OCI-LY3 (cell line): Measurements from ENCODE around the gene AP3S1.

Source experiments
- H2AFZ ChIP-seq: fragments of 200-600, 300-600 bp; shearing (Covaris generic); 2 replicates; pipeline ENCODE4 v1.6.0; 2014; ENCODE audit warnings: antibody characterized with exemption, low read depth, low read length
- H3K27ac ChIP-seq: fragments of 200-600, 300-600 bp; sonication (generic); 2 replicates; pipeline ENCODE4 v1.5.1; 2014; ENCODE audit warnings: mild to moderate bottlenecking, low read length, moderate library complexity, mixed read lengths
- H3K27me3 ChIP-seq: fragments of 200-600, 300-600 bp; sonication (generic); 2 replicates; pipeline ENCODE4 v1.6.1; 2014; ENCODE audit warnings: low read depth, low read length, mixed read lengths
- H3K36me3 ChIP-seq: fragments of 200-600, 300-600 bp; sonication (generic); replicated peaks from 2 replicates; pipeline ENCODE3; 2014; ENCODE audit warnings: low read depth, low read length, mixed read lengths
- H3K4me1 ChIP-seq: fragments of 300-600, 200-600 bp; sonication (generic); 2 replicates; pipeline ENCODE4 v1.6.1; 2014; ENCODE audit warnings: low read length, mixed read lengths
- H3K4me2 ChIP-seq: fragments of 200-600, 300-600 bp; sonication (generic); 2 replicates; pipeline ENCODE4 v1.6.1; 2014; ENCODE audit warnings: low read length, mixed read lengths
- H3K4me3 ChIP-seq: fragments of 300-600, 200-600 bp; sonication (generic); 2 replicates; pipeline ENCODE4 v1.5.1; 2014; ENCODE audit warnings: antibody characterized with exemption, mild to moderate bottlenecking, low read length, moderate library complexity
- H3K79me2 ChIP-seq: fragments of 300-600, 200-600 bp; shearing (Covaris generic); 2 replicates; pipeline ENCODE4 v1.6.1; 2014; ENCODE audit warnings: mild to moderate bottlenecking, low read length, mixed read lengths
- H3K9ac ChIP-seq: fragments of 300-600, 200-600 bp; shearing (Covaris generic); 2 replicates; pipeline ENCODE4 v1.6.0; 2014; ENCODE audit warnings: mild to moderate bottlenecking, low read length, moderate library complexity
- H3K9me3 ChIP-seq: fragments of 200-600, 300-600 bp; shearing (Covaris generic); 2 replicates; pipeline ENCODE4 v1.6.1; 2014; ENCODE audit warnings: low read length, mixed read lengths; ENCODE audit not compliant: insufficient read depth
- H4K20me1 ChIP-seq: fragments of 200-600, 300-600 bp; sonication (generic); 2 replicates; pipeline ENCODE4 v1.6.1; 2016; ENCODE audit warnings: low read length, mixed read lengths; ENCODE audit not compliant: insufficient read depth
- CTCF ChIP-seq: fragments of 200-600, 300-600 bp; sonication (generic); IDR thresholded peaks from 2 replicates; pipeline ENCODE4 v1.5.1; 2014; ENCODE audit warnings: antibody characterized with exemption, low read length, low read depth
- EZH2phosphoT487 ChIP-seq: fragments of 200-600 bp; shearing (Covaris generic); IDR thresholded peaks from 2 replicates; pipeline ENCODE4 v1.6.1; 2018; ENCODE audit warnings: antibody characterized with exemption, mixed run types, low read depth

Gene AP3S1

GRCh38 chr5:115812372-115812771, 29.4 kb upstream of the AP3S1 start:
- H3K27me3 ChIP-seq = peaks cover 10% of the 10 kb centered on the region; the same call in 1 of the 2 replicates
- H3K4me2 ChIP-seq = no peak overlapping the region
- no peak overlapping the region for H3K4me3 ChIP-seq
- no peaks in the 10 kb centered on the region for H3K36me3 ChIP-seq
- H3K4me1 ChIP-seq = no peaks in the 10 kb centered on the region
- H3K9me3 ChIP-seq = no peaks in the 10 kb centered on the region
- TF ChIP-seq EZH2phosphoT487 = no peak
- no peak for TF ChIP-seq CTCF
- no peaks in the 10 kb centered on the region for H4K20me1 ChIP-seq
- H3K27ac ChIP-seq = no peak overlapping the region
- H2AFZ ChIP-seq = no peak overlapping the region
- no peaks in the 10 kb centered on the region for H3K79me2 ChIP-seq
- no peak overlapping the region for H3K9ac ChIP-seq

- Histone ChIP-seq H3K36me3 (no peaks in the 10 kb centered on the region), H3K9ac (no peak overlapping the region), H3K79me2 (no peaks in the 10 kb centered on the region), H4K20me1 (no peaks in the 10 kb centered on the region), H3K27ac (no peak overlapping the region), H3K4me1 (no peaks in the 10 kb centered on the region), H3K27me3 (peaks cover 10% of the 10 kb centered on the region; the same call in 1 of the 2 replicates), H3K4me3 (no peak overlapping the region), H3K9me3 (no peaks in the 10 kb centered on the region), H2AFZ (no peak overlapping the region), H3K4me2 (no peak overlapping the region)
- no peak for TF ChIP-seq EZH2phosphoT487
- TF ChIP-seq CTCF = no peak
Observed at GRCh38 chr5:115813719-115814118, 28.0 kb upstream of the AP3S1 start.

GRCh38 chr5:115815006-115815692, 26.6 kb upstream of the AP3S1 start:
- H3K27me3 ChIP-seq = peaks cover 10% of the 10 kb centered on the region; the same call in 1 of the 2 replicates
- H3K4me3 ChIP-seq = no peak overlapping the region
- no peak overlapping the region for H2AFZ ChIP-seq
- no peaks in the 10 kb centered on the region for H3K79me2 ChIP-seq
- H3K9me3 ChIP-seq = no peaks in the 10 kb centered on the region
- H4K20me1 ChIP-seq = no peaks in the 10 kb centered on the region
- no peaks in the 10 kb centered on the region for H3K4me1 ChIP-seq
- no peak overlapping the region for H3K4me2 ChIP-seq
- no peaks in the 10 kb centered on the region for H3K36me3 ChIP-seq
- TF ChIP-seq CTCF (no peak), EZH2phosphoT487 (no peak)
- H3K27ac ChIP-seq = no peak overlapping the region
- no peak overlapping the region for H3K9ac ChIP-seq

- Histone ChIP-seq H3K9me3 (no peaks in the 10 kb centered on the region), H3K4me2 (no peak overlapping the region), H3K79me2 (no peaks in the 10 kb centered on the region), H3K27me3 (peaks cover 10% of the 10 kb centered on the region; the same call in 1 of the 2 replicates), H2AFZ (no peak overlapping the region), H3K4me3 (no peak overlapping the region), H4K20me1 (no peaks in the 10 kb centered on the region), H3K27ac (no peak overlapping the region), H3K36me3 (no peaks in the 10 kb centered on the region), H3K9ac (no peak overlapping the region), H3K4me1 (no peaks in the 10 kb centered on the region)
- TF ChIP-seq CTCF (no peak), EZH2phosphoT487 (no peak)
Observed at GRCh38 chr5:115815693-115816225, 26.0 kb upstream of the AP3S1 start.
